ENCODE results near the gene ARHGEF28.

Gene ARHGEF28

GRCh38 chr5:73648515-73648914 is 22.5 kb downstream of the ARHGEF28 start:
- no peak for DNase-seq (ENCODE audit: low read depth)
- TF ChIP-seq CTCF (IDR thresholded peaks at IDR 0.05; ENCODE audit: control insufficient read depth, insufficient read depth, low read depth, low read length, missing control alignments), result no peak

GRCh38 chr5:73649926-73650325 is 23.9 kb downstream of the ARHGEF28 start:
- no peak for DNase-seq (ENCODE audit: low read depth)
- no peak overlapping the region for H3K4me3 ChIP-seq (ENCODE audit: control insufficient read depth, low read depth, low read length)
- no peak for TF ChIP-seq CTCF (IDR thresholded peaks at IDR 0.05; ENCODE audit: control insufficient read depth, insufficient read depth, low read depth, low read length, missing control alignments)

More at GRCh38 chr5:73648515-73648914, 22.5 kb downstream of the ARHGEF28 start:
- H3K4me3 ChIP-seq (ENCODE audit: control insufficient read depth, low read depth, low read length), result no peak overlapping the region

- DNase-seq (ENCODE audit: low read depth), result no peak
- H3K4me3 ChIP-seq (ENCODE audit: control insufficient read depth, low read depth, low read length), result no peak overlapping the region
- TF ChIP-seq CTCF (IDR thresholded peaks at IDR 0.05; ENCODE audit: control insufficient read depth, insufficient read depth, low read depth, low read length, missing control alignments), result no peak
Measured at GRCh38 chr5:73652391-73652790, 26.4 kb downstream of the ARHGEF28 start.

GRCh38 chr5:73654171-73654811 is 28.3 kb downstream of the ARHGEF28 start:
- TF ChIP-seq CTCF (IDR thresholded peaks at IDR 0.05; ENCODE audit: control insufficient read depth, insufficient read depth, low read depth, low read length, missing control alignments), result no peak
- no peak overlapping the region for H3K4me3 ChIP-seq (ENCODE audit: control insufficient read depth, low read depth, low read length)
- DNase-seq (ENCODE audit: low read depth), result no peak

- no peak overlapping the region for H3K4me3 ChIP-seq (ENCODE audit: control insufficient read depth, low read depth, low read length)
- TF ChIP-seq CTCF (IDR thresholded peaks at IDR 0.05; ENCODE audit: control insufficient read depth, insufficient read depth, low read depth, low read length, missing control alignments), result no peak
- no peak for DNase-seq (ENCODE audit: low read depth)
Measured at GRCh38 chr5:73654819-73655318, 28.9 kb downstream of the ARHGEF28 start.

- DNase-seq (ENCODE audit: low read depth), result no peak
- TF ChIP-seq CTCF (IDR thresholded peaks at IDR 0.05; ENCODE audit: control insufficient read depth, insufficient read depth, low read depth, low read length, missing control alignments), result no peak
- no peak overlapping the region for H3K4me3 ChIP-seq (ENCODE audit: control insufficient read depth, low read depth, low read length)
Measured at GRCh38 chr5:73655521-73656160, 29.6 kb downstream of the ARHGEF28 start.
